SK-N-MC (cell line): ENCODE measurements around the gene PRSS8.
"Not testable (repeated sequence)": the region's sequence is repeated elsewhere in the genome, so short reads cannot be mapped to it uniquely, and the experiment has no call there.

Experiments used
- EZH2 ChIP-seq: fragments of 200-600 bp; sonication (generic); IDR thresholded peaks from one replicate; pipeline ENCODE4 v1.6.1; 2017; ENCODE audit warnings: antibody characterized with exemption
- FOXP2 ChIP-seq: optimal IDR thresholded peaks from 2 replicates; pipeline ENCODE3; 2011; ENCODE audit warnings: mild to moderate bottlenecking, moderate library complexity; ENCODE audit not compliant: insufficient read depth; ENCODE audit errors: extremely low read length, control extremely low read depth
- POLR2AphosphoS5 ChIP-seq: IDR thresholded peaks from 2 replicates; pipeline ENCODE4 v1.6.1; 2012; ENCODE audit warnings: mild to moderate bottlenecking, low read depth, low read length, borderline replicate concordance

- TF ChIP-seq EZH2, POLR2AphosphoS5, FOXP2: not testable (repeated sequence)
These were observed 15.4 kb upstream of the PRSS8 start for GRCh38 chr16:31150976-31151375.
